Astrocyte (in vitro differentiated cells and primary cell): ENCODE results near the gene SLC6A12. TPM values are rescaled to one million over a fixed set of nuclear protein-coding genes. Genes with fewer than 3 reads are reported as not detected.
A peak's percentile ranks its signal among the peaks of the same experiment; 100 is the strongest.

ENCODE experiments used
- DNase-seq: peaks from one replicate; pipeline ENCODE4 v3.0.0-alpha.2; 2010; ENCODE audit warnings: low read depth
- FAIRE-seq: peaks from 2 replicates; lab custom pipeline; 2011; peaks lifted over from hg19 to GRCh38; lab: Jason Lieb, UNC
- H2AFZ ChIP-seq: 2 replicates; pipeline ENCODE4 v1.6.0; 2012; ENCODE audit warnings: low read depth, low read length, inconsistent platforms
- H3K27ac ChIP-seq: 2 replicates; pipeline ENCODE4 v1.5.1; 2011; ENCODE audit warnings: low read depth, low read length, inconsistent platforms
- H3K27me3 ChIP-seq: 2 replicates; pipeline ENCODE4 v1.6.0; 2011; ENCODE audit warnings: low read length, inconsistent platforms; ENCODE audit not compliant: insufficient read depth
- H3K36me3 ChIP-seq: 2 replicates; pipeline ENCODE4 v1.5.1; 2011; ENCODE audit warnings: low read length, inconsistent platforms; ENCODE audit not compliant: insufficient read depth
- H3K4me1 ChIP-seq: 2 replicates; pipeline ENCODE4 v1.5.1; 2011; ENCODE audit warnings: low read length, inconsistent platforms; ENCODE audit not compliant: insufficient read depth
- H3K4me2 ChIP-seq: 2 replicates; pipeline ENCODE4 v1.6.0; 2012; ENCODE audit warnings: low read length, inconsistent platforms
- H3K4me3 ChIP-seq: 2 replicates; pipeline ENCODE4 v1.5.1; 2011; ENCODE audit warnings: low read depth, mild to moderate bottlenecking, low read length, inconsistent platforms; ENCODE audit not compliant: insufficient read depth
- H3K79me2 ChIP-seq: 2 replicates; pipeline ENCODE4 v1.6.0; 2012; ENCODE audit warnings: mild to moderate bottlenecking, low read length, inconsistent platforms; ENCODE audit not compliant: insufficient read depth
- H3K9ac ChIP-seq: 2 replicates; pipeline ENCODE4 v1.6.0; 2012; ENCODE audit warnings: mild to moderate bottlenecking, low read length, inconsistent platforms
- H3K9me3 ChIP-seq: 2 replicates; pipeline ENCODE4 v1.5.1; 2012; ENCODE audit warnings: low read depth, mild to moderate bottlenecking, low read length, inconsistent platforms; ENCODE audit not compliant: insufficient read depth
- H4K20me1 ChIP-seq: 2 replicates; pipeline ENCODE4 v1.6.0; 2012; ENCODE audit warnings: low read length, inconsistent platforms; ENCODE audit not compliant: insufficient read depth
- H3K27ac Mint-ChIP-seq: one replicate; pipeline ENCODE4 v1.8.0; 2021; ENCODE audit warnings: mild to moderate bottlenecking, mixed read lengths; ENCODE audit not compliant: unreplicated experiment
- H3K27me3 Mint-ChIP-seq: one replicate; pipeline ENCODE4 v1.8.0; 2021; ENCODE audit warnings: low read depth, mixed read lengths; ENCODE audit not compliant: unreplicated experiment
- H3K36me3 Mint-ChIP-seq: one replicate; pipeline ENCODE4 v1.8.0; 2021; ENCODE audit warnings: low read depth, mixed read lengths; ENCODE audit not compliant: unreplicated experiment
- H3K4me1 Mint-ChIP-seq: one replicate; pipeline ENCODE4 v1.8.0; 2021; ENCODE audit warnings: low read depth, mixed read lengths; ENCODE audit not compliant: unreplicated experiment
- H3K4me3 Mint-ChIP-seq: one replicate; pipeline ENCODE4 v1.8.0; 2021; ENCODE audit warnings: mild to moderate bottlenecking, moderate library complexity, mixed read lengths; ENCODE audit not compliant: unreplicated experiment
- H3K9me3 Mint-ChIP-seq: one replicate; pipeline ENCODE4 v1.8.0; 2021; ENCODE audit warnings: mild to moderate bottlenecking, mixed read lengths; ENCODE audit not compliant: unreplicated experiment
- EZH2 ChIP-seq: IDR thresholded peaks from 2 replicates; pipeline ENCODE4 v1.6.1; 2012; ENCODE audit warnings: mild to moderate bottlenecking, low read length, inconsistent platforms; ENCODE audit not compliant: insufficient read depth
- total RNA-seq: library from RNA; stranded (reverse); gene quantifications from 2 replicates; pipeline ENCODE4 v1.2.1, GENCODE V29; 2021
- TF ChIP-seq, protein P1 (sequence below): IDR thresholded peaks from 2 replicates; pipeline ENCODE4 v1.5.1; 2011; ENCODE audit warnings: low read depth, mild to moderate bottlenecking, inconsistent platforms, low read length, moderate library complexity; ENCODE audit not compliant: insufficient read depth

The SLC6A12 gene
- total RNA-seq, 1 donor from 2014 or later: 3.0 TPM

DNA sequence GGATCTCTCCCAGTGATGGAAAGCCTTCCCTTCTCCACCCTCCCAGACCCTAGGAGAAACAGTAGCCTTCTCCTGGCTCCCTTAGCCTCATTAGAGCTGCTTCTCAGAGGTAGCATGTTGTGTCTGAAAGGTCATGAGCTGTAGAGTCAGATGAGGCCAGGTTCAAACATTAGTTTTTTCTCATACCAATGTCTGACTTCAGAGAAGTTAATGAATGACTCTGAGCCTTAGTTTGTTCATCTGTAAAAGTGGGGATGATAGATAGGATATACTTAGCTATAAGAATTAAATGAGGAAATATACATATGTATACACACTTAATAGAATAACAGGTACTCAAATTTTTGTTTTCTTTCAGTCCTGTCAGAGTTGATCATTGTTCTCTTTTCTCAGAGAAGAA lies 48.2 kb upstream of the SLC6A12 start:
- H3K9me3 Mint-ChIP-seq: peaks cover 8% of the 10 kb centered on the region
- Histone ChIP-seq H3K4me3 (no peak overlapping the region), H3K36me3 (no peaks in the 10 kb centered on the region), H4K20me1 (no peaks in the 10 kb centered on the region), H3K9ac (no peak overlapping the region), H3K4me1 (peaks cover 8% of the 10 kb centered on the region), H3K79me2 (no peaks in the 10 kb centered on the region), H3K9me3 (no peaks in the 10 kb centered on the region), H3K27me3 (peaks cover 7% of the 10 kb centered on the region), H2AFZ (no peak overlapping the region), H3K27ac (no peak overlapping the region), H3K4me2 (no peak overlapping the region)
- H3K27me3 Mint-ChIP-seq: peaks cover 18% of the 10 kb centered on the region
- no peak for FAIRE-seq
- peaks cover 21% of the 10 kb centered on the region for H3K4me1 Mint-ChIP-seq
- H3K36me3 Mint-ChIP-seq: peaks cover 11% of the 10 kb centered on the region
- no peak overlapping the region for H3K4me3 Mint-ChIP-seq
- no peak for DNase-seq
- no peak for TF ChIP-seq EZH2
- TF ChIP-seq, protein P1, sequence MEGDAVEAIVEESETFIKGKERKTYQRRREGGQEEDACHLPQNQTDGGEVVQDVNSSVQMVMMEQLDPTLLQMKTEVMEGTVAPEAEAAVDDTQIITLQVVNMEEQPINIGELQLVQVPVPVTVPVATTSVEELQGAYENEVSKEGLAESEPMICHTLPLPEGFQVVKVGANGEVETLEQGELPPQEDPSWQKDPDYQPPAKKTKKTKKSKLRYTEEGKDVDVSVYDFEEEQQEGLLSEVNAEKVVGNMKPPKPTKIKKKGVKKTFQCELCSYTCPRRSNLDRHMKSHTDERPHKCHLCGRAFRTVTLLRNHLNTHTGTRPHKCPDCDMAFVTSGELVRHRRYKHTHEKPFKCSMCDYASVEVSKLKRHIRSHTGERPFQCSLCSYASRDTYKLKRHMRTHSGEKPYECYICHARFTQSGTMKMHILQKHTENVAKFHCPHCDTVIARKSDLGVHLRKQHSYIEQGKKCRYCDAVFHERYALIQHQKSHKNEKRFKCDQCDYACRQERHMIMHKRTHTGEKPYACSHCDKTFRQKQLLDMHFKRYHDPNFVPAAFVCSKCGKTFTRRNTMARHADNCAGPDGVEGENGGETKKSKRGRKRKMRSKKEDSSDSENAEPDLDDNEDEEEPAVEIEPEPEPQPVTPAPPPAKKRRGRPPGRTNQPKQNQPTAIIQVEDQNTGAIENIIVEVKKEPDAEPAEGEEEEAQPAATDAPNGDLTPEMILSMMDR: no peak
- H3K27ac Mint-ChIP-seq: peak overlapping the region; percentile 83

DNA sequence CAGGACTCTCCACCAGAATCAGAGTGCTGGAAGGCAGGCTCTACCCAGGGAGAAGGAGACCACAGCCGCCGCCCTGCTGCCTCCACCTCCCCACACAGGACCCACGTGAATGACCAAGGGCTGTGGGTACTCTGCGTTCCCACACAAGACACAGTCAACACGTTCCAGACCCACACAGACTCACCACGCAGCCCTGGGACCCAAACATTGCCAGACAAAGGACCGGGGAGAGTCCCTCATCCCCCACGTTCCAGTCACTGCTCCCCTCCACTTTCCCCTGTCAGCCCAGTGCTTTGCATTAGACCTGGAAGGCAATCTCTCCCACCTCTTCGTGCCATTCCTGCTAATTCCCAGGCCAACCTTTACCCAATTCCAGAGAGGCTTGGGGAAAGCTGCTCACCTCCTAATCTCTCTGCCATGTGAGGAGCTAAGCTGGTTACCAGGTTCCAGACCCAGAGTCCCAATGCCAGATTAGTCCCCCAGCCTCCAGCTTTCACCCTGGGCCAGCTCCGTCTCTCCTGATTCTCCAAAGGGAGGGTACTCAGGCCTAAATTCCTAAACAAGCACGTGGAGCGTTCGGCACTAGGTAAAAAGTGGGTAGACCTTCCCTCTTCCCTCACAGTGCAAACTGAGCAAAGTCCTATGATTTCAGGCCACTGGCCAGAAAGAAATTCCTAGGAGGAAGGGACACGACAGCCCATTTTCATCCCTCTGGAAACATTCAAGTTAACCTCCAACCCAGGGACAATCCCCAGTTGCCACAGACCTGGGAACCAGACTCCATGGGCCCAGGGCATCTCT lies 43.8 kb upstream of the SLC6A12 start:
- H3K27me3 Mint-ChIP-seq: peaks cover 37% of the 10 kb centered on the region
- H3K27ac ChIP-seq: no peak overlapping the region

More for the DNA sequence above, 43.8 kb upstream of the SLC6A12 start:
- Histone ChIP-seq H3K79me2 (no peaks in the 10 kb centered on the region), H3K4me3 (no peak overlapping the region), H3K36me3 (no peaks in the 10 kb centered on the region), H3K9ac (no peak overlapping the region), H4K20me1 (no peaks in the 10 kb centered on the region), H3K4me2 (no peak overlapping the region), H3K4me1 (no peaks in the 10 kb centered on the region), H3K27me3 (peaks cover 7% of the 10 kb centered on the region), H2AFZ (no peak overlapping the region), H3K9me3 (no peaks in the 10 kb centered on the region)
- DNase-seq (no peak), FAIRE-seq (no peak)
- Mint-ChIP-seq H3K9me3 (peaks cover 18% of the 10 kb centered on the region), H3K27ac (no peak overlapping the region), H3K4me1 (peaks cover 13% of the 10 kb centered on the region), H3K36me3 (peaks cover 21% of the 10 kb centered on the region), H3K4me3 (no peak overlapping the region)
- TF ChIP-seq EZH2: no peak
- TF ChIP-seq, protein P1: no peak
